Activated CD4-positive, alpha-beta T cell treated with anti-CD3 and anti-CD28 coated beads, Interleukin-2, amount 10 ng/mL, durations not matched to agents 7 days and 5 days (primary cell): ENCODE data around the gene FAM120B. TPM values are rescaled to one million over a fixed set of nuclear protein-coding genes. Genes with fewer than 3 reads are reported as not detected.
A peak's percentile ranks its signal among the peaks of the same experiment; 100 is the strongest.
"Not testable (repeated sequence)": the region's sequence is repeated elsewhere in the genome, so short reads cannot be mapped to it uniquely, and the experiment has no call there.

Experiments used
- CTCF ChIA-PET: fragments of 350-600 bp; sonication (Branson Sonifier 250); formaldehyde crosslinking; loops from one replicate; lab custom pipeline; 2021; ENCODE audit warnings: antibody characterized with exemption; lab: Charles Lee
- POLR2A ChIA-PET: fragments of 350-600 bp; sonication (Branson Sonifier 250); formaldehyde crosslinking; loops from one replicate; lab custom pipeline; 2021; ENCODE audit warnings: antibody characterized with exemption; lab: Charles Lee
- DNase-seq: peaks from one replicate; pipeline ENCODE4 v3.0.0-alpha.2; 2020
- H3K27ac Mint-ChIP-seq: one replicate; pipeline ENCODE4 v1.8.0; 2021; ENCODE audit warnings: mild to moderate bottlenecking, moderate library complexity, mixed read lengths
- H3K27me3 Mint-ChIP-seq: one replicate; pipeline ENCODE4 v1.8.0; 2021; ENCODE audit warnings: mixed read lengths
- H3K36me3 Mint-ChIP-seq: one replicate; pipeline ENCODE4 v1.8.0; 2021; ENCODE audit warnings: low read depth, mixed read lengths
- H3K4me1 Mint-ChIP-seq: one replicate; pipeline ENCODE4 v1.8.0; 2021; ENCODE audit warnings: mixed read lengths
- H3K4me3 Mint-ChIP-seq: one replicate; pipeline ENCODE4 v1.8.0; 2021; ENCODE audit warnings: mild to moderate bottlenecking, moderate library complexity, mixed read lengths
- H3K9me3 Mint-ChIP-seq: one replicate; pipeline ENCODE4 v1.8.0; 2021; ENCODE audit warnings: mixed read lengths
- total RNA-seq, 2 experiments: library from RNA; stranded (reverse); gene quantifications; one replicate each; pipeline ENCODE4 v1.2.3, GENCODE V29; 2021

The FAM120B gene
- total RNA-seq, 2 experiments from 2014 or later, result 29.8 to 33.0 TPM

DNA sequence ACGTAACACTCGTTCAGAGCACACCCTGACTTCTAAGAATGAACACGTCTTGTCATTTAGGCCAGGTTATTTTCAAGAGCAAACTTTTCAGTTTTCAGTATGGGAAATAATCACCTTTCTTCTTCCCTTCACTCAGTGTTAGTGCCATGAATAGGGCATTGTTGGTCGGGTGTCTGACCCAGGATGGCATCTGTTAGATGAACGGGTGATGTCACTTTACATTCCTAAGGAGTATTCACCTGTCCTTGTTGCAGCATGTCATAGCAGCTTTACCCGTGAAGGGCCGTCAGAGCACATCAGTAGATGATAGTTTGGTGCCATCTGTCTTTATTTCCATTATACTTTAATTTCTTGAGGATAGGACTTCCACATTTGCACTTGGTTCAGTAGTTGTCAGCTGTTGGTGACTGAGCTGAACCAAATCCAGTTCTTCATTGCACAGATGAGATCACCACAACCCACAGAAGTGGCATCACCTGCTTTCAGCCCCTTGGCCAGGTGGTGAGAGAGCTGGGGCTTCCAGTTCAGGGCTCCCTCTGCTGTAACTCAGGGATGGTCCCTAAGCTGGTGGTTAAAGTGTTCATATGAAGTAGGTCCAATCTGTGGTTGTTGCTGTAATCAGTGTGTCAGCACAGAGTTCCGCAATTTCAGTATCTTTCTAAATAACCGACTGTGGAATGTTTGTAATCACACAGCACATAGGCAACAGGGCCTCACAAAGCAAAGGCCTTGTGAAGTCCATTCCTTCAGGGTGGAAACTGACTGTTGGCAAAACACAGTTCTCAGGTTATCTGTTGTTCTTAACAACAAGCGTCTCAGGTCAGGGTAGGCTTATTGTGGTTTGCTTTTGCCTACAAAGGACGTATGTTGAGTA lies 68.2 kb downstream of the FAM120B start:
- POLR2A ChIA-PET, result no interaction called here

DNA sequence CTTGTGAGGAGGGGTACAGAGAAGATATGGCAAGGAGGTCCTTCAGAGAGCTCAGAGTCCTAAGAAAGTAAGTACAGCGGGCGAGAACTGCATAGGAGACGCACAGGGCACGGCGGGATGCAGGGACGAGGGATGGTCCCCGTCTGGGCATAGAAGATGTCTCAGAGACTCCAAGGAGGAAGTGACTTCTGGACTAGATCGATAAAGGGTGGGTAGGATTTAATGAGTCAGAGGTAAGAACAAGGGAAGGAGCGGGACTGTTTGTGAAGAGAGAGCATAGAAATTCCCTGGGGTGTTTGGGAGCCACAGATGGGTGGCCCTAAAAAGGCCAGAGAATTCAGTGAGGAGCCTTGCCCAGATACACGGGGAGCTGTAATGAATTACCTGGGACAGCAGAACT lies 69.1 kb downstream of the FAM120B start:
- Mint-ChIP-seq H3K4me1 (peaks cover 17% of the 10 kb centered on the region), H3K9me3 (no peaks in the 10 kb centered on the region), H3K27ac (no peak overlapping the region), H3K36me3 (peaks cover 21% of the 10 kb centered on the region), H3K27me3 (no peaks in the 10 kb centered on the region), H3K4me3 (no peak overlapping the region)
- CTCF ChIA-PET, result no interaction called here
- POLR2A ChIA-PET, result no interaction called here
- no peak for DNase-seq

More for the DNA sequence above, 68.2 kb downstream of the FAM120B start:
- Mint-ChIP-seq H3K36me3 (peaks cover 19% of the 10 kb centered on the region), H3K27ac (no peak overlapping the region), H3K4me1 (peaks cover 21% of the 10 kb centered on the region), H3K27me3 (no peaks in the 10 kb centered on the region), H3K9me3 (no peaks in the 10 kb centered on the region), H3K4me3 (no peak overlapping the region)
- no peak for DNase-seq
- CTCF ChIA-PET, result no interaction called here

DNA sequence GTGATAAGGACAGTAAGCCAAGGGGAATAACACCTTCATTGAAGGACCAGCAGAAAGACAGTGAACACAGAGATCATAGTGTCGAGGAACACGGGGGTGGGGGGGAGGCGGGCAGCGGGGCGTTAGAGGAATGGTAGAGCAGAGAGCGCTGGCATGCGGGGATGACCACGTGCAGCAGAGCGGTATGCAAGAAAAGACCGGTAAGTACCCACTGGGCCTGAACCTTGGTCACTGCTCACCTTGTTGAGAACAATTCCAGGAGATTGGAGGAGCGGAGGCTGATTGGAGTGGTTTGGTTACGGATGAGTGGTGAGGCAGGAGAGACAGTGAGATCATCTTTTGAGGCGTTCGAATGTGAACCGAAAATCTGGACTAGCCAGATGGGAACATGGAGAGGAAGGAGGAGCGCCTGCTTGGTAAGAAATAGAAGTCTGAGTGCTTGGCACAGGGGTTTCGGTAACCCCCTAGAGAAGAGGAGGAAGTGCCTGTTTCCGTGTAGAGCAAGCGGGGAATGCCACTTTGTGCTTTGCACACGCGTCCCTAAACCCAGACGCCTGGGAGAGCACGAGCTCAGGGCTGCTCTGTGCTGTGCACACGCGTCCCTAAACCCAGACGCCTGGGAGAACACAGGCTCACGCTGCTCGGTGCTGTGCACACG lies 70.0 kb downstream of the FAM120B start:
- H3K27ac Mint-ChIP-seq, result no peak overlapping the region
- H3K27me3 Mint-ChIP-seq, result no peaks in the 10 kb centered on the region
- ChIA-PET CTCF (no interaction called here), POLR2A (no interaction called here)
- H3K4me1 Mint-ChIP-seq, result peaks cover 14% of the 10 kb centered on the region
- H3K4me3 Mint-ChIP-seq, result no peak overlapping the region
- H3K9me3 Mint-ChIP-seq, result no peaks in the 10 kb centered on the region
- peaks cover 18% of the 10 kb centered on the region for H3K36me3 Mint-ChIP-seq
- no peak for DNase-seq

DNA sequence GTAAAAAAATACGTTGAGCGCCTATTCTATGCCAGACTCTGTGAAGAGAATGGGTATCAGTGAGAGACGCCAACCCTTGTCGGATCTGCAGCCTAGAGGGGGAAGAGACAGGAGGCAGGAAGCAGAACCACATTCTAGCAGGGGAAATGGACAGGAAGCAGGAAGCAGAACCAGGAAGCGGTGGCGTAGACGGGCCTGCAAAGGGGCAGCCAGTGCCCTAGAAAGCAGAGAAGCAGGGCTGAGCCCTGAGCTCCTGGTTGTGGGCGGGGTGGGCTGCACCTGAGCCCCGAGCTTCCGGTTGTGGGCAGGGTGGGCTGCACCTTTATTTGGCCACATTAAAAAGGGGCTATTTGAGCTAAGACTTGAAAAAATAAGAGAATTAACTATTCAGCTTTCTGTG lies 71.9 kb downstream of the FAM120B start:
- peaks cover 11% of the 10 kb centered on the region for H3K36me3 Mint-ChIP-seq
- POLR2A ChIA-PET, result no interaction called here
- no peaks in the 10 kb centered on the region for H3K9me3 Mint-ChIP-seq
- CTCF ChIA-PET, result interaction anchor here (1.1 to 1.5 kb wide), 3 partner anchors 14 to 139 kb away, joined by 3 to 4 read pairs (median 3); no protein-coding TSS in a partner anchor
- peak; percentile 38 for DNase-seq
- peak overlapping the region; percentile 38 for H3K27ac Mint-ChIP-seq
- peaks cover 14% of the 10 kb centered on the region for H3K4me1 Mint-ChIP-seq
- no peaks in the 10 kb centered on the region for H3K27me3 Mint-ChIP-seq
- H3K4me3 Mint-ChIP-seq, result no peak overlapping the region

DNA sequence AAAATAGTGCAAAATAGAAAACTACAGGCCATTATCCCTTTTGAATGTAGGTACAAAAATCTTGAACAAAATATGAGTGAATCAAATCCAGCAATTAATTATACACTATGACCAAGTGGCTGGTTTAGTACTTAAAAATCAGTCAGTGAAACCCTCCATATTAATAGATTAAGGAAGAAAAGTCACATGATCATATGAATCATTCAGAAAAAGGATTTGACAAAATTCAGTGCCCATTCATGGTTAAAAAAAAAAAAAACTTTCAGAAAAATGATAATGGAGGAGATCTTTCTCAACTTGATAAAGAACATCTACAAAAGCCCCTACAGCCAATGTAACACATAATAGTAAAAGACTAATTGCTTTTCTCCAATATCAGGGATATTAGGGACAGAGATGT lies 75.0 kb downstream of the FAM120B start:
- POLR2A ChIA-PET, result no interaction called here
- no peaks in the 10 kb centered on the region for H3K27me3 Mint-ChIP-seq
- H3K4me3 Mint-ChIP-seq, result no peak overlapping the region

DNA sequence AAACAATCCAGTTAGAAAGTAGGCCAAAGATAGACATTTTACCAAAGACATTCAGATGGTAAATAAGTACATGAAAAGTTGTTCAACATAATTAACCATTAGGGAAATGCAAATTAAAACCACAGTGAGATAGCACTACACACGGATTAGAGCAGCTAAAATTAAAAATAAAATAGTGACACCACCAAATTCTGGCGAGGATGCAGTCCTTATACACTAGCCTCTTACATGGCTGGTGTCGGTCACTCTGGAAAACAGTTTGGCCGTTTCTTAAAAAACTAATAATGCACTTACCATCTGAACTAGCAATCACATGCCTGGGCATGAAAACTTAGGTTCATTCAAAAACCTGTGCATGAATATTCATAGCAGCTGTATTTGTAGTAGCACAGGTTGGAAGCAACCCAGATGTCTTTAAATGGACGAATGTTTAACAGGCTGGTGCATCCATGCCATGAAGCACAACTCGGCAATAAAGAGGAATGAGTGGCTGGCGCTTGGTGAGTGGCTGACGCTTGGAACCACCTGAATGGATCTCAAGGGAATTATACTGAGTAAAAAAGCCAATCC lies 77.0 kb downstream of the FAM120B start:
- POLR2A ChIA-PET, result no interaction called here

More for the DNA sequence above, 75.0 kb downstream of the FAM120B start:
- Mint-ChIP-seq H3K9me3 (no peaks in the 10 kb centered on the region), H3K36me3 (peaks cover 5% of the 10 kb centered on the region), H3K27ac (no peak overlapping the region), H3K4me1 (peaks cover 13% of the 10 kb centered on the region)
- DNase-seq, result no peak
- CTCF ChIA-PET, result no interaction called here

DNA sequence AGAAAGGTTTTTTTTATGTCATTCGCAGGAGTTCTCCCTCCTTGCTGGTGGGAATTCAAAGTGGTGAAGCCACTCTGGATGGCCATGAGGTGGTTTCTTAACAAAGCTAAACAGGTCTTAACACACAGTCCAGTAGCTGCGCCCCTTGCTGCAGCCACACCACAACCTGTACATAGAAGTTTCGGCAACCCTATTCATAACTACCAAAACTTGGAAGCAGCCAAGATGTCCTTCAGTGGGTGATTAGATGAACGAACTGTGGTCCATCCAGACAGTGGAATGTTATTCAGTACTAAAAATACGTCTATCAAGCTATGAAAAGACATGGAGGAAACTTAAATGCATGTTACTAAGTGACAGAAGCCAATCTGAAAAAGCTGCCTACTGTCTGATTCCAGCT lies 78.9 kb downstream of the FAM120B start:
- Mint-ChIP-seq H3K4me1 (no peaks in the 10 kb centered on the region), H3K36me3 (peaks cover 2% of the 10 kb centered on the region), H3K4me3 (no peak overlapping the region), H3K9me3 (no peaks in the 10 kb centered on the region), H3K27ac (no peak overlapping the region), H3K27me3 (no peaks in the 10 kb centered on the region)
- ChIA-PET POLR2A (no interaction called here), CTCF (interaction anchor here (1.4 kb wide), 1 partner anchor 15 kb away, joined by 5 read pairs; no protein-coding TSS in a partner anchor)
- DNase-seq, result no peak

More for the DNA sequence above, 77.0 kb downstream of the FAM120B start:
- CTCF ChIA-PET, result no interaction called here
- Mint-ChIP-seq H3K27me3 (no peaks in the 10 kb centered on the region), H3K4me1 (peaks cover 6% of the 10 kb centered on the region), H3K27ac (no peak overlapping the region), H3K9me3 (no peaks in the 10 kb centered on the region), H3K4me3 (no peak overlapping the region), H3K36me3 (peaks cover 5% of the 10 kb centered on the region)
- DNase-seq, result no peak

DNA sequence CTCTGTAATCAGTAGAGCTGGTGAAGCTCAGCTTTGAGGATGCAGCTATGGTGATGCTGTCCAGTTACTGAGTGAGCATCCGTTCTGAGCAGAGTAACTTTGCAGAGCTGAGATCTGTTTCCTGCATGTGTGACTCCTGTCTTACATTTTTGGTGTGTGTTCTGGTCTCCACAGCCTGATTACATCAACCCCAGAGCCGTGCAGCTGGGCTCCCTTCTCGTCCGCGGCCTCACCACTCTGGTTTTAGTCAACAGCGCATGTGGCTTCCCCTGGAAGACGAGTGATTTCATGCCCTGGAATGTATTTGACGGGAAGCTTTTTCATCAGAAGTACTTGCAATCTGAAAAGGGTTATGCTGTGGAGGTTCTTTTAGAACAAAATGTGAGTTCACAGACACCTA lies 81.6 kb downstream of the FAM120B start:
- no peak overlapping the region for H3K27ac Mint-ChIP-seq
- no peak for DNase-seq
- H3K9me3 Mint-ChIP-seq, result no peaks in the 10 kb centered on the region
- no peaks in the 10 kb centered on the region for H3K27me3 Mint-ChIP-seq
- POLR2A ChIA-PET, result no interaction called here
- CTCF ChIA-PET, result interaction anchor here (0.7 to 1.2 kb wide), 5 partner anchors 22 to 582 kb away, joined by 3 to 4 read pairs (median 3); no protein-coding TSS in a partner anchor
- H3K36me3 Mint-ChIP-seq, result peaks cover 13% of the 10 kb centered on the region
- no peaks in the 10 kb centered on the region for H3K4me1 Mint-ChIP-seq
- H3K4me3 Mint-ChIP-seq, result no peak overlapping the region

DNA sequence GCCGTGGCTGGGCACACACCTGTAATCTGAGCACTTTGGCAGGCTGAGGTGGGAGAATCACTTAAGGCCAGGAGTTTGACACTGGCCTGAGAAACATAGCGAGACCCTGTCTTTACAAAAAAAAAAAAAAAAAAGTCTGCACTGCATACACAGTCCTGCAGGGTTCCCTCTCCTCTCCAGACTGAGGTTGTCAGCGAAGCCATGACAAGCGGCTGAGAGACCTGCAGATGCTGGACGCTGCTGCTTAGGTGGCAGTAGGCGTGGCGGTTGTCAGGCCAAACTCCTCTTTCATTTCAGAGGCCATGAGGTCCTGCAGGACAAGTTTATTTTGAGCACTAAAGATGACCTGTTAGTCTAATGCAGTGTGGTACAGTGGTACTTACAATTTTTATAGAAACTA lies 86.5 kb downstream of the FAM120B start:
- Mint-ChIP-seq H3K4me1 (peaks cover 6% of the 10 kb centered on the region), H3K36me3 (peaks cover 51% of the 10 kb centered on the region), H3K27me3 (no peaks in the 10 kb centered on the region), H3K4me3 (no peak overlapping the region), H3K27ac (no peak overlapping the region), H3K9me3 (no peaks in the 10 kb centered on the region)
- CTCF ChIA-PET, result interaction anchor here (1.1 kb wide), 1 partner anchor 8 kb away, joined by 3 read pairs; no protein-coding TSS in a partner anchor
- no peak for DNase-seq
- POLR2A ChIA-PET, result no interaction called here

DNA sequence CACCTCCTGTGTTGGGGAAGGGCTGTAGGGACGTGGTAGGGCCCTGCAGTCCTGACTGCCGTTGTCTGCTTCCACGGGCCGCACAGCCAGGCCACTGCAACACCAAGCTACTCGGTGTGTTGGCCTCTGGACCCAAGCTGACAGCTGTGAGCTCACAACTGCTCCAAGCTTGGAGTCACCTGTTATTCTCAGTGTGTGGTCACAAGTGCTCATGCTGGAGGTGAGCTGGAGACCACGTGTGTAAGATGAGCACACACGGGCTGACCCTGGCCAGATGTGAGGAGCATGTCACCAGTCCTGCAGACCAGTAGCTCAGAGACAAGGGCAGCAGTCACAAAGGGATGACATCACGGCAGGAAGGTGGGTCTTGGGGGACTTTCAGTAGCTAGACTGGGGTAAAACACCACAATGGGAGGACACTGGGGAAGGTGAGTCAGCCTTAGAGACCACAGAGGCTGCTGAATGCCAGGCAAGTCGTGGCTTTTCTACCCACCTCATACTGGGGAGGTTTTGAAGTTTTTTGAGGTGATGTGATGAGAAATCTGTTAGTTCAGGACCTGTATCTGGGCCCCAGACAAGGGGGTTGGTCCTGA lies 87.3 kb downstream of the FAM120B start:
- Mint-ChIP-seq H3K9me3 (no peaks in the 10 kb centered on the region), H3K27me3 (no peaks in the 10 kb centered on the region), H3K27ac (no peak overlapping the region), H3K36me3 (peaks cover 51% of the 10 kb centered on the region), H3K4me3 (no peak overlapping the region), H3K4me1 (peaks cover 6% of the 10 kb centered on the region)
- ChIA-PET POLR2A (no interaction called here), CTCF (interaction anchor here (0.6 to 1.2 kb wide), 4 partner anchors 9 to 55 kb away, joined by 3 to 4 read pairs (median 3); no protein-coding TSS in a partner anchor)
- DNase-seq, result peak; percentile 10

DNA sequence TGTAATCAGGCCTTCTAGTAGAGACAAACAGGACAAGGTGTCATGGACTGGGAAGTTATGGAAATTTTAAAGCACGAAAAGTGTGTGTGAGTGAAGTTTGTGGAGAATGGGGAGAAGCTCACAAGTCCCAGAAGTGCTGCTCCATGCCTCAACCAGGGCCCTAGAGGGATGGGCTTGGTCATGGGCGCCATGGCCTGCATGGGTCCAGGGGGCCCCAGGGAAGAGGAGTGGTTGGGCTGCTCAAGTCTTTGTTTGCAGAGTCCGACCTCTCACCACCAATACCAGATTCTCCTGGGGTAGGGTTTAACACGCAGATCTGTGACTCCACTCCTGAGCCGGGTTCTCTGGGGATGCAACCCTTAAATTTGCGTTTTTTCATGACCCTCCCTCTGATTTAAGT lies 88.4 kb downstream of the FAM120B start:
- Mint-ChIP-seq H3K36me3 (peaks cover 49% of the 10 kb centered on the region), H3K9me3 (no peaks in the 10 kb centered on the region), H3K4me3 (no peak overlapping the region), H3K27me3 (no peaks in the 10 kb centered on the region), H3K27ac (no peak overlapping the region), H3K4me1 (peaks cover 6% of the 10 kb centered on the region)
- ChIA-PET POLR2A (no interaction called here), CTCF (no interaction called here)
- DNase-seq, result no peak

DNA sequence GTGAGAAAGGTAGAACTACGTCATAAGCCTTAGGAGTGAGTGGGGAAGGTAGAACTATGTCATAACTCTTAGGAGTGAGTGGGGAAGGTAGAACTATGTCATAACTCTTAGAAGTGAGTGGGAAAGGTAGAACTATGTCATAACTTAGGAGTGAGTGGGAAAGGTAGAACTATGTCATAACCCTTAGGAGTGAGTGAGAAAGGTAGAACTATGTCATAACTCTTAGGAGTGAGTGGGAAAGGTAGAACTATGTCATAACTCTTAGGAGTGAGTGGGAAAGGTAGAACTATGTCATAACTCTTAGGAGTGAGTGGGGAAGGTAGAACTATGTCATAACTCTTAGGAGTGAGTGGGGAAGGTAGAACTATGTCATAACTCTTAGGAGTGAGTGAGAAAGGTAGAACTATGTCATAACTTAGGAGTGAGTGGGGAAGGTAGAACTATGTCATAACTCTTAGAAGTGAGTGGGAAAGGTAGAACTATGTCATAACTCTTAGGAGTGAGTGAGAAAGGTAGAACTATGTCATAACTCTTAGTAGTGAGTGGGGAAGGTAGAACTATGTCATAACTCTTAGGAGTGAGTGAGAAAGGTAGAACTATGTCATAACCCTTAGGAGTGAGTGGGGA lies 92.3 kb downstream of the FAM120B start:
- H3K27ac Mint-ChIP-seq, H3K4me1 Mint-ChIP-seq, DNase-seq, CTCF ChIA-PET, H3K4me3 Mint-ChIP-seq, POLR2A ChIA-PET, H3K9me3 Mint-ChIP-seq, H3K27me3 Mint-ChIP-seq: not testable (repeated sequence)
- peaks cover 37% of the 10 kb centered on the region for H3K36me3 Mint-ChIP-seq
